ENCODE results near the gene ABI1.

The ABI1 gene

GRCh38 chr10:26765549-26765948, 95.2 kb downstream of the ABI1 start:
- no peak for DNase-seq

- DNase-seq = no peak
Observed at GRCh38 chr10:26759008-26759407, 101.8 kb downstream of the ABI1 start.

GRCh38 chr10:26755443-26755903, 105.3 kb downstream of the ABI1 start:
- DNase-seq = no peak

- DNase-seq = no peak
Observed at GRCh38 chr10:26746061-26746460, 114.7 kb downstream of the ABI1 start.

GRCh38 chr10:26743841-26744240, 116.9 kb downstream of the ABI1 start:
- DNase-seq = no peak

- no peak for DNase-seq
Observed at GRCh38 chr10:26743091-26743490, 117.7 kb downstream of the ABI1 start.

GRCh38 chr10:26741368-26741767, 119.4 kb downstream of the ABI1 start:
- no peak for DNase-seq

- DNase-seq = no peak
Observed at GRCh38 chr10:26739071-26739631, 121.6 kb downstream of the ABI1 start.

- DNase-seq = no peak
Observed at GRCh38 chr10:26738301-26738911, 122.4 kb downstream of the ABI1 start.

- no peak for DNase-seq
Observed at GRCh38 chr10:26737730-26738129, 123.0 kb downstream of the ABI1 start.

- no peak for DNase-seq
Observed at GRCh38 chr10:26735435-26735834, 125.3 kb downstream of the ABI1 start.

GRCh38 chr10:26733750-26734568, 126.8 kb downstream of the ABI1 start:
- DNase-seq = no peak

- no peak for DNase-seq
Observed at GRCh38 chr10:26730552-26730951, 130.2 kb downstream of the ABI1 start.

GRCh38 chr10:26729395-26729794, 131.4 kb downstream of the ABI1 start:
- no peak for DNase-seq

- DNase-seq = no peak
Observed at GRCh38 chr10:26728957-26729356, 131.8 kb downstream of the ABI1 start.

- DNase-seq = no peak
Observed at GRCh38 chr10:26727005-26727404, 133.8 kb downstream of the ABI1 start.

- no peak for DNase-seq
Observed at GRCh38 chr10:26725837-26726727, 134.7 kb downstream of the ABI1 start.

- DNase-seq = no peak
Observed at GRCh38 chr10:26723016-26723415, 137.7 kb downstream of the ABI1 start.

GRCh38 chr10:26721561-26721960, 139.2 kb downstream of the ABI1 start:
- DNase-seq = no peak

- no peak for DNase-seq
Observed at GRCh38 chr10:26717476-26717875, 143.3 kb downstream of the ABI1 start.

GRCh38 chr10:26715137-26715487, 145.6 kb downstream of the ABI1 start:
- no peak for DNase-seq

- no peak for DNase-seq
Observed at GRCh38 chr10:26714415-26715136, 146.2 kb downstream of the ABI1 start.

GRCh38 chr10:26711324-26711723, 149.4 kb downstream of the ABI1 start:
- no peak for DNase-seq

Data from NCI-H2029 treated with DMSO at 0.1 percent for 48 hours (cell line).